Motor neuron (in vitro differentiated cells): Measurements from ENCODE around the gene CDCA8. TPM values are rescaled to one million over a fixed set of nuclear protein-coding genes. Genes with fewer than 3 reads are reported as not detected.
A peak's percentile ranks its signal among the peaks of the same experiment; 100 is the strongest.

Experiments
- ATAC-seq, 8 experiments: fragments of 200-7000 bp; cut with Tn5 transposase; replicated peaks in 6 of 8; 2 replicates each; pipeline ENCODE4 v1.8.0; 2021; ENCODE audit warnings: mild to moderate bottlenecking in 8 of 8, moderate library complexity in 8 of 8
- H3K27ac ChIP-seq, 2 donors: fragments of 250-450 bp; sonication (Bioruptor Pico); 2 replicates each; pipeline ENCODE4 v1.9.0; 2021; ENCODE audit warnings: antibody characterized with exemption in 2 of 2, mild to moderate bottlenecking in 2 of 2, moderate library complexity in 1 of 2
- H3K4me1 ChIP-seq, 2 donors: fragments of 250-450 bp; sonication (Bioruptor Pico); replicated peaks in 1 of 2; 2 replicates each; pipeline ENCODE4 v1.6.1; 2021; ENCODE audit warnings: antibody characterized with exemption in 2 of 2, mild to moderate bottlenecking in 2 of 2, moderate library complexity in 1 of 2
- H3K4me3 ChIP-seq, 5 donors: fragments of 250-450 bp; sonication (Bioruptor Pico); 2 replicates each; pipeline ENCODE4 v1.9.0; 2021; ENCODE audit warnings: antibody characterized with exemption in 5 of 5, mild to moderate bottlenecking in 5 of 5, moderate library complexity in 4 of 5
- WGBS, 10 experiments: fragments of 450-650 bp; shearing (Covaris generic); methylation state at CpG; one replicate each; pipeline ENCODE4 v1.0.0; 2022; 5-methylcytosine and 5-hydroxymethylcytosine counted together
- in situ Hi-C, 9 experiments: fragments of 400-800 bp; cut with MboI; loops; one replicate each; pipeline ENCODE4 v1.15.0; 2021; ENCODE audit warnings: low sequenced_read_pairs in 9 of 9, low pct_unique_long_range_greater_than_20kb in 2 of 9; ENCODE audit not compliant: unreplicated experiment in 9 of 9
- total RNA-seq, 8 experiments: library from RNA; unstranded; fragments of 300-600 nt; gene quantifications; 2 replicates each; pipeline versions ENCODE4 v1.2.3 to v1.2.4, GENCODE V29; 2022

Gene CDCA8
- total RNA-seq, 8 experiments from 2014 or later: 0.20 to 57.4 (median 3.2) TPM

- WGBS, 10 experiments: 43 to 100% (median 81%) methylated on average over 1 to 2 of the region's 2 CpGs; no CpG with 5 or more reads in 2 of the 10 experiments
- Histone ChIP-seq H3K27ac (no peak overlapping the region), H3K4me1 (no peaks in the 10 kb centered on the region), H3K4me3 (no peak overlapping the region)
- peak in 1 of 8 experiments; percentile 60 for ATAC-seq
- in situ Hi-C loops: no loop called here
Measured at GRCh38 chr1:37701051-37701450, 8.7 kb downstream of the CDCA8 start.

- H3K27ac ChIP-seq: no peak overlapping the region
- no peaks in the 10 kb centered on the region for H3K4me1 ChIP-seq
- no peak overlapping the region for H3K4me3 ChIP-seq
- in situ Hi-C loops: no loop called here
- WGBS, 10 experiments: 86 to 100% (median 96%) methylated on average over 2 to 12 of the region's 14 CpGs; no CpG with 5 or more reads in 4 of the 10 experiments
- no peak for ATAC-seq
Measured at GRCh38 chr1:37703061-37703460, 10.7 kb downstream of the CDCA8 start.

- no peaks in the 10 kb centered on the region for H3K4me1 ChIP-seq
- in situ Hi-C loops: no loop called here
- H3K27ac ChIP-seq: no peak overlapping the region
- no peak overlapping the region for H3K4me3 ChIP-seq
- peak in 1 of 8 experiments; percentile 26 for ATAC-seq
- WGBS, 10 experiments: 0 to 96% (median 70%) methylated on average over 1 to 3 of the region's 3 CpGs; no CpG with 5 or more reads in 2 of the 10 experiments
Measured at GRCh38 chr1:37704966-37705365, 12.7 kb downstream of the CDCA8 start.

DNA sequence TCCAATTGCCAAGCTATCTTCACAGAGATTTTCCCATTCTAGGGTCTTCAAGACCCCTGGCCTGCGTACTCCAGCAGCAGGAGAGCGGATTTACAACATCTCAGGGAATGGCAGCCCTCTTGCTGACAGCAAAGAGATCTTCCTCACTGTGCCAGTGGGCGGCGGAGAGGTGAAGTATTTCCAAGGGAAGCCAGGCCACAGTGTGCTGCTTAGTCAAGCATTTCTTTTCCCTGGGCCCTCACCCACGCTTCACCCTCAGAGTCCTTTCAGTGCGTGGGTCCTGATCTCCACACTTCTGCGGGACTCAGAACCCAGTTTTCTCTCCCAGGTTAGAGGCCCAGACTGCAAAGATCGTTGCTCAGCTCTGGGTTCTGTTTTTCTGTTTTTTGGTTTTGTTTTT lies 13.1 kb downstream of the CDCA8 start:
- no peaks in the 10 kb centered on the region for H3K4me1 ChIP-seq
- no peak overlapping the region for H3K27ac ChIP-seq
- in situ Hi-C loops: no loop called here
- 37 to 100% (median 86%) methylated on average over 1 to 8 of the region's 8 CpGs; no CpG with 5 or more reads in 1 of the 10 experiments for WGBS, 10 experiments
- no peak overlapping the region for H3K4me3 ChIP-seq
- ATAC-seq: peak in 1 of 8 experiments; percentile 47

GRCh38 chr1:37708471-37708870 lies 16.2 kb downstream of the CDCA8 start:
- H3K27ac ChIP-seq: no peak overlapping the region
- no peak overlapping the region for H3K4me3 ChIP-seq
- 44 to 100% (median 89%) methylated on average over 1 to 3 of the region's 4 CpGs; no CpG with 5 or more reads in 4 of the 10 experiments for WGBS, 10 experiments
- ATAC-seq: no peak
- H3K4me1 ChIP-seq: no peaks in the 10 kb centered on the region
- in situ Hi-C loops: no loop called here

DNA sequence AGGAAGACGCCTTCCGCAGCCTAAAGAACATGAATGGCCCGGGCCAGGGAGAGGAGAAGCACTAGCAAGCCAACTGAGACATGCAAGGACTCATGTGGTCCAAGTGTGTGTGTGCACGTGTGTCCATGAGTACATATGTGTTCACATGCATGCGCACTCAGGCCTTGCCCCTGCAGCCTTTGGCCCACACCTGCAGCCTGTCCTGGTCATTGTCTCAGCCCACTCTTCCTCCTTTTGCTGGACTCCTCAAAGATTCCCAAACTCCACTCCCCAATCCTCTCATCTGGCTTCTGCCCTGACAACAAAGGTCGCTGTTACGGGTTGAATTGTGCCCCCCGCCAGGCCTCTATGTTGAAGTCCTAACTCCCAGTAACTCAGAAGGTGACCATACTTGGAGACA lies 21.9 kb downstream of the CDCA8 start:
- H3K27ac ChIP-seq: no peak overlapping the region
- no peaks in the 10 kb centered on the region for H3K4me1 ChIP-seq
- no peak for ATAC-seq
- no peak overlapping the region for H3K4me3 ChIP-seq
- in situ Hi-C loops: no loop called here
- WGBS, 10 experiments: 65 to 100% (median 70%) methylated on average over 4 to 8 of the region's 8 CpGs; no CpG with 5 or more reads in 5 of the 10 experiments

DNA sequence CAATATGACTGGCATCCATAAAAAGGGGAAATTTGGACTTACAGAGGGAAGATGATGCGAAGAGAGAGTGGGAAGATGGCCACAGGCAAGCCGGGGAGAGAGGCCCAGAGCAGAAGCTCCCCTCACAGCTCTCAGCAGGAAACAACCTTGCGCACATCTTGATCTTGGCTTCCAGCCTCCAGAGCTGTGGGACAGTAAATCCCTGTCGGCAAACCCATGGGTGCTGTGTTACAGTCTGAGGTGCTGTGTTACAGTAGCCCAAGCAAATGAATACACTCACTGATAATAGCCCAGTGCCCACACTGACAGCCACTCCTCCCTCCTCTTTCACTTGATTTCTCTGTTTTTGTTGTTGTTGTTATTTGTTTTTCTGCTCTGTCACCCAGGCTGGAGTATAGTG lies 22.4 kb downstream of the CDCA8 start:
- no peak for ATAC-seq
- no peaks in the 10 kb centered on the region for H3K4me1 ChIP-seq
- in situ Hi-C loops: no loop called here
- H3K27ac ChIP-seq: no peak overlapping the region
- H3K4me3 ChIP-seq: no peak overlapping the region
- WGBS, 10 experiments: 64 to 100% (median 85%) methylated on average over 2 to 4 of the region's 4 CpGs; no CpG with 5 or more reads in 3 of the 10 experiments

GRCh38 chr1:37716321-37716720 lies 24.0 kb downstream of the CDCA8 start:
- in situ Hi-C loops: no loop called here
- ATAC-seq: no peak
- Histone ChIP-seq H3K4me3 (no peak overlapping the region), H3K27ac (no peak overlapping the region), H3K4me1 (no peaks in the 10 kb centered on the region)
- WGBS, 10 experiments: 50% methylated on average over 1 of the region's 4 CpGs; no CpG with 5 or more reads in 9 of the 10 experiments

DNA sequence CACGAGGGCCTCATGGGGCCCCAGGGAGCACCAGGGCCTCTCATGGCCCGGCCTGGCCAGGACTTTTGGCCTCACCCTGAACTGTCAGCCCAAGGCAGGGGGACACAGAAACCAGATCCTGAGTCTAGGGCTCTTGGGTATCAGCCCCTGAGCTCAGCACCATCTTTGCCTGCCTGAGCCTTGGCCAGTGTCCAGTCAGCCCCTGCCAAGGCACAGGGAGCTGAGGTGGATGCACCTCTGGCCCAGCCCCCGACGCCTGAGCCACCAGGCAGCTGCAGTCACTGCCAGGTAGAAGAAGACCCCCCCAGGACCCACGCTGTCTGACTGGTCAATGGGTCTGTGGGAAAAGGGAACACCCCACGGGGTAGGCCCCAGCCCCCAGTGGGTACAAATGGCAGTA lies 25.3 kb downstream of the CDCA8 start:
- Histone ChIP-seq H3K4me3 (no peak overlapping the region), H3K4me1 (peaks cover 0 to 8% of the 10 kb centered on the region in 2 donors), H3K27ac (no peak overlapping the region)
- ATAC-seq: peak in 1 of 8 experiments; percentile 9
- 41 to 70% (median 62%) methylated on average over 2 to 3 of the region's 6 CpGs; no CpG with 5 or more reads in 7 of the 10 experiments for WGBS, 10 experiments
- in situ Hi-C loops: no loop called here

GRCh38 chr1:37718181-37718900 lies 26.0 kb downstream of the CDCA8 start:
- WGBS, 10 experiments: 40 to 75% (median 63%) methylated on average over 1 to 14 of the region's 26 CpGs; no CpG with 5 or more reads in 5 of the 10 experiments
- Histone ChIP-seq H3K27ac (no peak overlapping the region), H3K4me1 (peaks cover 0 to 8% of the 10 kb centered on the region in 2 donors), H3K4me3 (no peak overlapping the region)
- in situ Hi-C loops: no loop called here
- no peak for ATAC-seq

GRCh38 chr1:37718901-37719571 lies 26.7 kb downstream of the CDCA8 start:
- Histone ChIP-seq H3K4me1 (peaks cover 0 to 8% of the 10 kb centered on the region in 2 donors), H3K4me3 (no peak overlapping the region), H3K27ac (no peak overlapping the region)
- in situ Hi-C loops: no loop called here
- WGBS, 10 experiments: 20 to 100% (median 63%) methylated on average over 1 to 7 of the region's 15 CpGs; no CpG with 5 or more reads in 2 of the 10 experiments
- no peak for ATAC-seq

DNA sequence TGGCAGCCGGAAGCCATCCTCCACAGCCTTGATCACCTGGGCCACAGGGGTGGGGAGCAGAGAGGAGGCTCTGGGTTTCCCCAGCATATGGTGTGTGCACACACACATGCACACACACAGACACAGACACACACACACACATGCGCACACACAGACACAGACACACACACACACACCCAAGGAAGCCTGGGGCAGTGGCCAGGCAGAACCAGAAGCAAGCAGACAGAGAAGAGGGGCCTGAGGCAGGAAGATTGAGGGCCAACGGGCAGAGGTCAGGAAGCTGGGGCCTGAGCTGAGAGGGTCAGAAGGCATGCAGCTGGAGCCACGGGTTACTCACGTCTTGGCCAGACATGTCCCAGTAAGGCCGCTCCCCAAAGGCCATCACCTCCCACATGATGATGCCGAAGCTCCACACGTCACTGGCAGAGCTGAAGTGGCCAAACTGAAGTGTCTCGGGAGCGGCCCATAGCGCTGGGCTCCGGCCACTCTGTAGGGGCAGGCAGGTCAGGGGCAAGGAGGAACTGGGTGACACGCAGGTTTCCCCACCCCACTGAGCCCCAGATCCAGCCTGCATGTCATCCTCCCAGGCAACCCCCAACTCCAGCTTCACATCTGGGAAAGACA lies 27.4 kb downstream of the CDCA8 start:
- ATAC-seq: peak in 3 of 8 experiments; percentile 12 to 82 (median 76)
- in situ Hi-C loops: no loop called here
- peaks cover 0 to 8% of the 10 kb centered on the region in 2 donors for H3K4me1 ChIP-seq
- WGBS, 10 experiments: 55 to 100% (median 72%) methylated on average over 1 to 5 of the region's 13 CpGs; no CpG with 5 or more reads in 5 of the 10 experiments
- no peak overlapping the region for H3K27ac ChIP-seq
- H3K4me3 ChIP-seq: no peak overlapping the region
